ENCODE measurements around the gene ANKHD1.

Gene ANKHD1

GRCh38 chr5:140381351-140381750 lies 20.3 kb upstream of the ANKHD1 start:
- H3K27ac ChIP-seq: no peak overlapping the region
- TF ChIP-seq CTCF (conservative IDR thresholded peaks at IDR 0.05) (no peak), ZFX (IDR thresholded peaks at IDR 0.05) (no peak)

GRCh38 chr5:140381972-140382371 lies 19.7 kb upstream of the ANKHD1 start:
- no peak overlapping the region for H3K27ac ChIP-seq
- TF ChIP-seq ZFX (IDR thresholded peaks at IDR 0.05): no peak
- TF ChIP-seq CTCF (conservative IDR thresholded peaks at IDR 0.05): no peak

- TF ChIP-seq ZFX (IDR thresholded peaks at IDR 0.05) (no peak), CTCF (conservative IDR thresholded peaks at IDR 0.05) (no peak)
Observed at GRCh38 chr5:140382866-140383265, 18.8 kb upstream of the ANKHD1 start.

GRCh38 chr5:140383300-140383699 lies 18.3 kb upstream of the ANKHD1 start:
- no peak overlapping the region for H3K27ac ChIP-seq
- TF ChIP-seq ZFX (IDR thresholded peaks at IDR 0.05) (no peak), CTCF (conservative IDR thresholded peaks at IDR 0.05) (no peak)

More at GRCh38 chr5:140382866-140383265, 18.8 kb upstream of the ANKHD1 start:
- H3K27ac ChIP-seq: no peak overlapping the region

- TF ChIP-seq ZFX (IDR thresholded peaks at IDR 0.05) (no peak), CTCF (conservative IDR thresholded peaks at IDR 0.05) (no peak)
Observed at GRCh38 chr5:140388052-140388451, 13.6 kb upstream of the ANKHD1 start.

GRCh38 chr5:140391312-140391711 lies 10.3 kb upstream of the ANKHD1 start:
- no peak overlapping the region for H3K27ac ChIP-seq
- TF ChIP-seq CTCF (conservative IDR thresholded peaks at IDR 0.05) (no peak), ZFX (IDR thresholded peaks at IDR 0.05) (no peak)

More at GRCh38 chr5:140388052-140388451, 13.6 kb upstream of the ANKHD1 start:
- no peak overlapping the region for H3K27ac ChIP-seq

GRCh38 chr5:140391732-140392131 lies 9.9 kb upstream of the ANKHD1 start:
- no peak for TF ChIP-seq ZFX (IDR thresholded peaks at IDR 0.05)
- TF ChIP-seq CTCF (conservative IDR thresholded peaks at IDR 0.05): no peak
- H3K27ac ChIP-seq: no peak overlapping the region
